Measurements from ENCODE around the gene COMMD2. TPM values are rescaled to one million over a fixed set of nuclear protein-coding genes. Genes with fewer than 3 reads are reported as not detected.

COMMD2 gene
- total RNA-seq, 4 donors from 2014 or later: 15.6 to 71.8 (median 32.7) TPM

GRCh38 chr3:149792452-149793270 lies 40.4 kb upstream of the COMMD2 start, which contains the start of gene ANKUB1:
TSS of gene ANKUB1 (minus strand) at chr3:149792554. CDS start at chr3:149792366, 188 bp downstream.
- H3K4me3 ChIP-seq: no peak within 1 kb of the TSS
- intact Hi-C loops (cut with DNase I; ENCODE audit: low total_unique reads): no loop called here
- H3K4me1 ChIP-seq: no peaks in the 10 kb centered on the region
- H3K27ac ChIP-seq: no peak within 1 kb of the TSS
- H3K9me3 ChIP-seq: no peaks in the 10 kb centered on the region
- H3K27me3 ChIP-seq: no peaks in the 10 kb centered on the region
- no peaks in the 10 kb centered on the region for H3K36me3 ChIP-seq
- no peak for TF ChIP-seq POLR2A (IDR thresholded peaks at IDR 0.05)
- no peak for TF ChIP-seq CTCF (IDR thresholded peaks at IDR 0.05)
- no peak for DNase-seq

DNA sequence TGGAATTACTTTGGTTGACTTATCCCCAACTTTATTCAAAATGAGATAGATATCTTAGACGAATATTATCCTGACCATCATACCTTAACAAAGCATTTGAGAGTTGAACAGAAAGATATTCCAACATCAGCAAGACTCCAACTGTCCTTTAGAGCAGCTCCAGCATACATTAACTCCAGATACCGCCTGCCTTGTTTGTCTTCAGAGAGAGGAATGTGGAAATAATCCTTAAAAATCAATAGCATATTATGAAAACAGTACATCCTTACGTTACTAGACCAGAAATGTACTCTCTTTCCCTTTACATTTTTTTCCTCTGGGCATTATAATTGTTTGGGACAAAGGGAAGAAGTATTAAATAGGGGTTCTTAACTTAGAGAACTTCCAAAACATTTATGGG lies 38.4 kb upstream of the COMMD2 start:
- no peaks in the 10 kb centered on the region for H3K9me3 ChIP-seq
- DNase-seq: no peak
- no peaks in the 10 kb centered on the region for H3K36me3 ChIP-seq
- H3K27me3 ChIP-seq: no peaks in the 10 kb centered on the region
- TF ChIP-seq CTCF (IDR thresholded peaks at IDR 0.05) (no peak), POLR2A (IDR thresholded peaks at IDR 0.05) (no peak)
- H3K27ac ChIP-seq: no peak overlapping the region
- intact Hi-C loops (cut with DNase I; ENCODE audit: low total_unique reads): no loop called here
- no peak overlapping the region for H3K4me3 ChIP-seq
- H3K4me1 ChIP-seq: no peaks in the 10 kb centered on the region

- no peak for TF ChIP-seq POLR2A (IDR thresholded peaks at IDR 0.05)
- TF ChIP-seq CTCF (IDR thresholded peaks at IDR 0.05): no peak
- H3K9me3 ChIP-seq: no peaks in the 10 kb centered on the region
- intact Hi-C loops (cut with DNase I; ENCODE audit: low total_unique reads): no loop called here
- DNase-seq: no peak
- no peaks in the 10 kb centered on the region for H3K36me3 ChIP-seq
- H3K4me1 ChIP-seq: no peaks in the 10 kb centered on the region
- H3K27ac ChIP-seq: no peak overlapping the region
- H3K27me3 ChIP-seq: no peaks in the 10 kb centered on the region
- H3K4me3 ChIP-seq: no peak overlapping the region
Measured at GRCh38 chr3:149790268-149790667, 38.0 kb upstream of the COMMD2 start.

DNA sequence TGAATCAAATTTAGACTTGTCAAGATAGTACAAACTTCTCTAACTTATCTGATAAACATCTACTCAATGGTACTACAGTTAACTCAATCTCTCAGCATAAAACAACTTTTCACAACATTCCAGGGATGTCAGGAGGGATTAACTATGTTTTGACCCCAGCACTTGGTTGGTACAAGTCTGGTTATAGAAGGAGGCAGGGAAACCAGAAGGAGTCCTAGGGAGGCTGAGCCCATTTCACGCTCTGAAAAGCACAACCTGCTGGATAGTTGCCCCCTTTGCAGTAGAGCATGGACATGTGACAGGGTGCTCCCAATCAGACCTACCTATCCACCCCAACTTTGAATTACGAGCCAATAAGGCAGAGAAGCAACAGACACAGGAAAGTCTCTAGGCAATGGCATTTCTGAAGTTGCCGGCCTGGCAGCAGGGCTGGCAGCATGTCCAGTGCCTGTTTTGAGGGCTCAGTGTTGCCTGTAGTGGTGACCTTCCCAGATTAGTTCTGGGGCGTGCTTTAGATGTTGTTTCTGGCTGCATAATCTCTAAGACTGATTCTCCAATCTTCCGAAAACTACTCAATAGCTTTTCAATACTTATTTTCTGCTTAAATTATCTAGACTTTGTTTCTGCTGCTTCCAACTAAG lies 31.9 kb upstream of the COMMD2 start:
- Histone ChIP-seq H3K36me3 (no peaks in the 10 kb centered on the region), H3K4me3 (no peak overlapping the region), H3K27me3 (no peaks in the 10 kb centered on the region), H3K4me1 (no peaks in the 10 kb centered on the region), H3K9me3 (no peaks in the 10 kb centered on the region), H3K27ac (no peak overlapping the region)
- no peak for DNase-seq
- no peak for TF ChIP-seq POLR2A (IDR thresholded peaks at IDR 0.05)
- intact Hi-C loops (cut with DNase I; ENCODE audit: low total_unique reads): no loop called here

GRCh38 chr3:149783576-149783975 lies 31.3 kb upstream of the COMMD2 start:
- Histone ChIP-seq H3K4me1 (no peaks in the 10 kb centered on the region), H3K27ac (no peak overlapping the region), H3K9me3 (no peaks in the 10 kb centered on the region), H3K36me3 (no peaks in the 10 kb centered on the region), H3K4me3 (no peak overlapping the region), H3K27me3 (no peaks in the 10 kb centered on the region)
- TF ChIP-seq CTCF (IDR thresholded peaks at IDR 0.05) (no peak), POLR2A (IDR thresholded peaks at IDR 0.05) (no peak)
- DNase-seq: no peak
- intact Hi-C loops (cut with DNase I; ENCODE audit: low total_unique reads): no loop called here
